Measurements from ENCODE around the gene NRP2.

Gene NRP2

DNA sequence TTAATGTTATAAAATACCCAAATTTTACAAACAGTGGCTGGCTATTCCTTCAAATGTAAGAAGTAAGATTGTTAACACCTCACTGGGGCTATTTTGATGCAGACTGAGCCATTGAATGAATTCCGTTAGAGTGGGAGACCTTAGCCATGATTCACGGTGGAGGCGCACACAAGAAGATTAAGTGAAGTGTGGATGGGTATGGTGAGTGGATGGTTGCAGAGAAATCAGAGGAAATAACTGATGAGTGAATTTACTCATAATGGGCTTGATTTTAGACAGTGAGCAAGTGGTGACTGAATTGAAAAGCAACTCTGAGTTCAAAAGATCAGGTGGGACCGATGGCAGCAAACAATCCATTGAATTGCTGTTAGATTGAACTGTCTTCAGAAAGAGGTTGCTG lies 75.0 kb downstream of the NRP2 start:
- no peak for DNase-seq (ENCODE audit: low read depth)

DNA sequence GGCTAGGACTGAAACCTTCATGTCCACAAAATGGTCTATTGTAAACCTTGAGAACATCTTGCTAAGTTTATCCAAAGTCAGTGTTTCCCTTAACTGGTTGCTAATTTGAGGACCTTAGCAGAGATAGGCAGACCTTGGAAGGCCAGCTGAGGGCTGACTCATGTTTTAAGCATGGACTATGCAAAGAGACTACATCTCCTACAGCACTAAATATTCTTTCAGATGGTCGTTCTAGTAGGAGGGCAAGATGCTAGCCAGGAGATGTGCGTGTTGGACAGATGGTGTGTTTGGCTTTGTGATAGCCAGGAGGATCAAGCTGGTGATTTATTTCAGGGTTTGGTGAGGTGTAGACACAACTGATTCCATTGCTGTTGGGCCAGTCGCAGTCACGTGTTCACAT lies 75.8 kb downstream of the NRP2 start:
- DNase-seq (ENCODE audit: low read depth): no peak

DNA sequence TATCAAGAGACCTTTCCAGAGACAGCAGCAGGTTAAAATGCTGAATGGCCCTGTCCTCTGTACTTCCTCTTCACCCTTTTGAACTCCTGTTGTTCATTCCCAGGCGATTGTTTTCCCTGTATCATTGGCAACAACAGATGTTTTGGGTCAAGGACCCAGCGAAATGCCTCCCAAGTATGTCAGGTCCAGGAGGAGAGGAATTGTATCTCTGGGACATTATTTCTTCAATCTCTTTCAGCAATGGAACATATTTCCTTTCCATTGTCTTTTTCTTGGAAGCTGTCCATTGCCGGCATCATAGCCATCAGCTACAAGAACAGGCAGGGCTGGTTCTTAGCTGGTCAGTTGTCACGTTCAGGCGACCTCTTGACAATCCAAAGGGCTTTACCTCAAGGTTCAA lies 76.2 kb downstream of the NRP2 start:
- DNase-seq (ENCODE audit: low read depth): no peak

DNA sequence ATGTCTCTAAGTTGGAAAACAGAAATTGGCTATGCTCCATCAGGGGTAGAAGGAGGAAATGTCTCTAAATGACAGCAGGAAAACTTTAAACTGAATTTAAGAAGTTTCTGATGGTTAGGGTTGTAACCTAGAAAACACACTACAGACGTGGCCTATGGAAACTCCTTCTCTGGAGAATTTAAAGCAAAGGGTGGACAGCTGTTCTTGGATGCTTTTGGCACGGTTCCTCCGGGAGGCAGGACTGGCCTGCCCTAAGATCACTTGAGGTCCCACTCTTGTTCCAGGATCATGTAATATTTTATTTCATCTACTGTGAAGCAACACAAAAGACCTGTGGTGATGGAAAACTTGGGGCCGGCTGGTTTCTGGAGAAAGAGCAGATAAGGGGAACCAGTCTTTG lies 77.0 kb downstream of the NRP2 start:
- no peak for DNase-seq (ENCODE audit: low read depth)

DNA sequence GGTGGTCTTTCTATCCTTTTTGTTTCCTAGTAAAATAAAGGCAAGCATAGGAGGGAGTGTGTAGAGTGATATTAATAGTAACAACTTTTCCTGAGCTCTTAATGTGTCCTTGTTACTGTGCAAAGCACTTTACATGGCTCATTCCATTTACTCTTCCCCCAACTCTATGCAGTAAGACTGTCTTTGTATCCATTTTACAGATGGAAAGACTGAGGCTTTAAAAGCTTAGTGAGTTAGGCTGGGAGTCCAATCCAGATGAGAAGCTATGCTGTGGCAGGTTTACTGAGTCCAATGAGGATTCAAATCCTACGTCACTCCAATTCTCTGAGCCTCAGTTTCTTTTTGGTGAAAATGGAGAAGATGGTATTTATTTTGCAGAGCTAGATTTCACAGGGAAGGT lies 77.4 kb downstream of the NRP2 start:
- DNase-seq (ENCODE audit: low read depth): no peak

DNA sequence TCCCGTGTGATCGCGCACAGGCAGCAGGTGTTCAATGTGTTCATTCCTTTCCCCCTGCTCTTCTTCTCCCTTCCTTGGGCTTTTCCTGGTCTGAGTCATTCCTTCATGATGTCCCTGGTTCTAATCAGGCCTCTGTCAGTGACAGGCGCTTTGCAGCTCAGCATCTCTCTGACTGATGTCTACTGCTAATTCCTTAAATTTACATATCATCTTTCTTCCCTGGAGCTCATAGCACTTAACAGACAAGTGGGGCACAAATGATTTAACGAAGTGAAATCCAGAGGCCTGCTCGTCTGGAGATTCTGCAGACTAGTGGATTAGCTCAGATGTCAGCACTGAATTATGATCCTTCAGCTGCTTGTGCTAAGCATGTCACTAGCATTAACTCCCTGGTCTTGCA lies 77.9 kb downstream of the NRP2 start:
- DNase-seq (ENCODE audit: low read depth): no peak

DNA sequence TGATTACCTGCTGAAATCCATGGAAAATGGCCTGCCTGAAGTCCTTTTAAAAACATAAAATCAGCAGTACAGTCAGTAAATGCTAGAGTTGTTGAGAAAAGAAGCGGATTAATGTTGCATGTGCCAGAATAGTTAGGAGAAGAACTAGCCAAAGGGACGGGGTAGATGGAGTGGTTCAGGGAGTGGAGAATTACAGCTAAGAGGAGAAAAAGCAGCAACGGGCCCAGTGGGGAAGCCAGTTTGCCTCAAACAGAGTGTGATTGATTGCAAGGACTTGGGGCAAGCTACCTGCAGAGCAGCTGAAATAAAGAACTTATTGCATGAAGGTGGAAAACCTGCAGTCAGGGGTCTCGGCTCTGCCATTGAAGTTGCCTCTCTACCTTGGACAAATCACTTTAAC lies 79.1 kb downstream of the NRP2 start:
- no peak for DNase-seq (ENCODE audit: low read depth)

DNA sequence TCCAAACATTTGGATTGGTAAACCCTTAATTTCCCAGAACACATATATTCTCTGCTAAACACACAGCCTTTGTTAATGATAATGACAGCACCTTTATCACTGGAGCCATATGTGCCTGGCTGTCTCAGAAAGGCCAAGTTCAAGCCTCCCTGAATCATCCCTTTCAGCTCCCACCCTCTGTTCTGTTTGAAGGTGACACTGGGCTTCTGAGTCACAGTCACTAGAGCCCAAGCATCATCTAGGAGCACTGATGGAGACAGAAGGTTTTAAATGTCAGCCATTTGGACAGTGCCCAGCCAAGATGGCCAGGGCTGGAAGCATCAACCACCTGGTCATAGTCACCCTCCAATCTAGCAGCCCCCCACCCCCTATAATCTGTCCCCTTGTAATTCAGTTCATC lies 80.6 kb downstream of the NRP2 start:
- DNase-seq (ENCODE audit: low read depth): no peak

DNA sequence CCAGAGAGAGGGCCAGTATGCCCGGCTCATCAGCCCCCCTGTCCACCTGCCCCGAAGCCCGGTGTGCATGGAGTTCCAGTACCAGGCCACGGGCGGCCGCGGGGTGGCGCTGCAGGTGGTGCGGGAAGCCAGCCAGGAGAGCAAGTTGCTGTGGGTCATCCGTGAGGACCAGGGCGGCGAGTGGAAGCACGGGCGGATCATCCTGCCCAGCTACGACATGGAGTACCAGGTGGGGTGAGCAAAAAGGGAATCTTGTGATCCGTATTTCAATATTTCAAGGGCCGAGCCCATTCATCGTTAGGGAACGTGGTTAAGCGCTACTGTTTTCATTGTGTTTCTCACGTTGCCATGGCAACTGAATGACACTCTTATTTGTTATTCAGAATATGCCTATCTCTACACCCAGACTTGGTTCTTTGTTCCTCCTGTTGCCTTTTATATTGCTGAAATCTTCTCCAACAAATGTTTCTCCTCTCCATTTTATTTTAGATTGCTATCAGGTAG lies 81.5 kb downstream of the NRP2 start:
- DNase-seq (ENCODE audit: low read depth): no peak

DNA sequence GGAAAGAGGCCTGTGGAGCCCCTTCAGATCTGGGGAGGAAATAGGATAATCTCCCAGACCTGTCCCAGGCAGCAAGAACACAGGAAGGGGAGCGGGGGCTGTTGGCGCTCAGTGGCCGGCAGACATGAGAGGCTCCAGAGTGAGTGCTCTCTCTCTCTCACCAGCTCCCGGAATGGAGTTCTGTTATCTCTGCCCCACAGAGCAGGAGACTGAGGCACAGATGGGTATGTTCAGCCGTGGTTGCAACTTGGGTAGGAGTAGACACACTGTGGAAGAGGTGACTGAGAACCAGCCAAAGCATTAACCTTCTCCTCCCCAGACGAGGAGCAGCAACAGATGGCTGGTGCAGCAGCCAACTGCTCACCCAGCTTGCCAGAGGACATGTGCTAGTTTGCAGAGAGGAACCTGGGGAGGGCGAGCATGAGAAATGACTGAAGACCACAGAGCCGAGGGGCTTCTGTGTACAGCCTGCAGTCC lies 82.0 kb downstream of the NRP2 start:
- no peak for DNase-seq (ENCODE audit: low read depth)

DNA sequence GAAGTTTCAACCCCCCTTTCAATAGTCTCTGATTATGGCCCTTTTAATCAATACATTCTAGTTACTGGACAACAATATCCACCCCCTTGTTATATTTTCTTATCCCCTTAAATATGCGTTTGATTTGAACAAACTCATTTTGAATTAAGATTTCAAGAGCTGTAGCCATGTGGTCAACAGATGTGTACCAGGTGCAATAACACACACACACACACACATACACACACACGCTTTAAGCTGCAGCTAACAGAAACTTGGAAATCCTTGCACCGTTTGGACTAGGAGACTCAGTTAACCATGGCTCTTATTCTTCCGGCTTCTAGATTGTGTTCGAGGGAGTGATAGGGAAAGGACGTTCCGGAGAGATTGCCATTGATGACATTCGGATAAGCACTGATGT lies 82.8 kb downstream of the NRP2 start:
- DNase-seq (ENCODE audit: low read depth): no peak

DNA sequence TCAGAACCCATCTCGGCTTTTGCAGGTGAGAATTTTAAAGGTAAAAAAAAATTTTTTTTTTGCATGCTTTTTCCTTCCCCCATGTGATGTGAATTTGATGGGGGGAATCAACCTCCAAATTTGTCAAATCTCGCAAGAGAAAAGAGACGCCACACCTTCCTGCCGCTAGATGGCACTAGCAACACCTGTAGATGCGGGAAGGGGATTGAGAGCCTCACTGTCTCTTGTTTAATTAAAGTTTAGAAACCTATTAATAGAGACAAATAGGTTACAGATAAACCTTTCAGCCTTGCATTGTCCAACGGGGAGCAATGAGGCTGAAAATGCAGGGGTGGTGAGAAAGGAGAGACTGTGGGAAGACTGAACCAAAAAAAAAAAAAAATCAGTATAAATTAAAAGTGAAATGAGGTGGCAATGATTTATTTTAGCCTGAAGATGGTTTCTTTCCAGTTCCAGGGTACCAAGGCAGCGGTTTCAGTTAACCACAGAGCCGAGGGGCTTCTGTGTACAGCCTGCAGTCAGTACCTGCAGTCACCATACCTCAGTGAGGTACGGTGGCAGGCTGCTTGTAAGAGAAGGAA lies 84.6 kb downstream of the NRP2 start:
- peak; percentile 35 for DNase-seq (ENCODE audit: low read depth)

DNA sequence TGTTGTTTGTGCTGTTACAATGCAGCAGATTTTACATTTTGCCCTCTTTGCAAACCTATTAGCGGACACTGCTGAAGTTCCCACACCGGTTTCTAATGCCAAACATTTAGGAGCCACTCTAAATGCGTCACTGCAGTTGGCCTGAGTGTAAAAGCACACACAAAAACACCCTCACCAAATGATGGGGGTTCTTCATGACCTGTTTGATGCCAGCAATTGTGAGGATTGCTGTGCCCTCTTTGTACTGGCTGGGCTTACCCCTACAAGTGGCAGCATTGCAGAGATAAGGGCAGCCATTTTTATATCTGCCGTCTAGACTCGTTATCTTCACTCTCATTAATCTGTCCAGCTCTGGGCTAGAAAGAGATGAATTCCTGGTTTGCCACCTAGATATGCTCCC lies 85.3 kb downstream of the NRP2 start:
- no peak for DNase-seq (ENCODE audit: low read depth)

DNA sequence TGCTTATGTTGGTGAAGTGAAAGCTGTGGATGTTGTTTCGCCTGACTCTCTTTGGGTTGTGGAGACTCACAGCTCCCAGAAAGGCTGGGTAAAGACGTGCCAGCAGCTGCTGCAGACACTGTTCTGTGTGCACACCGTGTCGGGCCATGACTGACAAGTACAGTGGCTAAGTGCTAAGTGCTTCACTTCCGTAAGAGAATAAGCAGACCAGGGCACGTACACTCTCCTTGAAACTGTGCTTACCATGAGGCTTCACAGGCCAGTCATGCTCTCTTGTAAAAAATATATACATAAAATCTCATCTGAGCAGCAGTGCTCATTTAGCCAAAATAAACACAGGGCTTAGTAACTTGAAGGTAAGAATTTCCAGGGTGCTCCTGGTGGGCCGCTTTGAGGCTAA lies 86.0 kb downstream of the NRP2 start:
- no peak for DNase-seq (ENCODE audit: low read depth)

DNA sequence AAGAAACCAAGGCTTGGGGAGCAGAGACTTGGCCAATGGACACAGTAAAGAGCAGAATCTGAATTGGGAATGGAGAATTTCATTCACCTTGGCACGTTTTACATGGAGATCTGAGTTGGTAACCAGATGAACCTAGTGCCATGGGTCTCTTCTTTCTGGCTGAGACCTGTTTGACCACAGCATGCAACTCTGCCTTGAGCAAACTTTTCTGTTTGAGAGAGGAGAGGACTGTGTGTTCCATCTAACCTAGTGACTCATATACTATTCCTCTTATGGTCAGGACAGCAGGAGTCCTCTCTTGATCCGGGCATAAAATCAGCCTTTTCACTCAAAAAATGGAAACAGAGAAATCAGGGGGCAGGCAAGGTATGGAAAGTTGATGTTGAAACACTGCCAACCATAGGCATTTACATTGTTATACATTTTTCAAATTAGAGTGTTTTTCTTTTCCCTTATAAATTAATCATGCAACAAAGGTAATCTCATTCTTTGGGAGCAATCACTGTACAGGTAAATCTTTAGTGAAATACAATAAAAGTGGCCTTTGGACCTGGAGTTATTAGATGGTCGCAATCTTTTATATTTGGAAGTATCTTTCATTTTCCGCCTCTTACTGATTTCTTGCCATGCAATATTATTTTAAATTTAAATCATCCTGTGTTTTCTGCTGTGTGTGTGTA lies 86.7 kb downstream of the NRP2 start:
- DNase-seq (ENCODE audit: low read depth): no peak

DNA sequence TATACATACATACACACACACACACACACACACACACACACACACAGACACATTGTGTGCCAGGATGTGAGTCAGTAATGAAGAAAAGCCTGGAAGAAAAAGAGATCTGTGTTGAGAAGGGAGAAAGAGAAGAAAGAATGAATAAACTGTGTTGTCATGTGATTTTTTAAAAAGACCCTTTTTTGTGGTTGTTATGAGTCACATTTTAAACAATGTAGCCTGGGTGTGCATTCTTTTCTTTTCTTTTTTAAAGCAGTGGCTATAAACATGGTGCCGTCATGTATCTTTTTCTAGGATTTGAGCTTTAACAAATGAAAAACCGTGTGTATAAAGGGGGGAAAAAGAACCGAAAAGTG lies 87.2 kb downstream of the NRP2 start:
- no peak for DNase-seq (ENCODE audit: low read depth)

DNA sequence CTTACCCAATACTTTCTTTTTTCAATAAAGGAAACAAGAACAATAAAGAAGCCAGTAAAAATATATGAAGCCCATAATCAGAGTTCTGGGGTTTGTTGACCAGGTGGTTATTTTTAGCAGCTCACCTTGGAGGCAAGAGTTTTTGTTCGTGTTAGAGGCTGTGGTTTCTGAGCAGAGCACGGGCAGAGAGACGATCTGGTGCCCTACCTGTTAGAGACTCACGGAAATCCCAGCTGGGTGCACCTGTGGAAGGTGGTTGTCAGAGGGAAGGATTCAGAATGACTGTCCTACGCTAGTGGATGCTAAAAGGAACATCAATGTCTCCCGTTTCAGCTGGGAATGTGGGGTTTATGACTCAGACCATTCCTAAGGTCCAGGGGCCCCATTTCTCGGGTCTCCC lies 87.6 kb downstream of the NRP2 start:
- DNase-seq (ENCODE audit: low read depth): no peak

DNA sequence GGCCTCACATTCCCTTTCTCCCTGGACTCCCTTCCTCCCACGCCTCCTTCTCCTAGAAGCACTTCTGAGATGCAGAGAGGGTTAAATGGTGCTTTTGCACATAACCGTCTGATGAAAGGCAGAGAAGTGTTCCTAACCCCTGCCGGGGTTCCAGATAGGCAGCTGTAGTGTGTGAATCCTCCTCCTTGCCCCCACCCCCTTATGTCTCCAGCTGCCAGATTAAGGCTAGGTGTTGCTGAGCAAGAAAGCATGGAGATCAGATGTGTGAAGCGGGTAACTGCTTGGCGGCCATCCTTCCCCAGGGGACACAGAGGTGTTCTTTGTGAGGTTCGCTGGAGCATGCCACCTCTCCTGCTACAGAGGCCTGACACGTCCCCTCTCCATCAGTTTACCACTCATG lies 88.3 kb downstream of the NRP2 start:
- no peak for DNase-seq (ENCODE audit: low read depth)

DNA sequence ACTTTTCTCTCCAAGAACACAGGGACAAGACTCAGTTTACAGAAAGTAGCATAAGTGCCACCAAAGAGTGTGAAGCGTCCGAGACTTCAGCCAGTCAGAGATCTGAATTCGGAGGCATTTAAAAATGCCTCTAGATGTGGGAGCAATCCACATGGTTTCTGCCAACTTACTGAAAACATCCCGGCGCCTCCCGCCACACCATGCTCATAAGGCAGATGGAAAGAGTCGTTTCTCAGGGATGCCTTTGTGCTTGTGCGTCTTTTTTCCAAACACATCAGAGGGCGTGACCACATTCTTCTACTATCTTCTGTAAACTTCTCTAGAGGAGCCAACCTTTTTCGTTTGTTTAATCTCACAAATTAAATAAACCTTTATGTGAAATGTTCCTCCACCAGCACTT lies 88.7 kb downstream of the NRP2 start:
- no peak for DNase-seq (ENCODE audit: low read depth)

DNA sequence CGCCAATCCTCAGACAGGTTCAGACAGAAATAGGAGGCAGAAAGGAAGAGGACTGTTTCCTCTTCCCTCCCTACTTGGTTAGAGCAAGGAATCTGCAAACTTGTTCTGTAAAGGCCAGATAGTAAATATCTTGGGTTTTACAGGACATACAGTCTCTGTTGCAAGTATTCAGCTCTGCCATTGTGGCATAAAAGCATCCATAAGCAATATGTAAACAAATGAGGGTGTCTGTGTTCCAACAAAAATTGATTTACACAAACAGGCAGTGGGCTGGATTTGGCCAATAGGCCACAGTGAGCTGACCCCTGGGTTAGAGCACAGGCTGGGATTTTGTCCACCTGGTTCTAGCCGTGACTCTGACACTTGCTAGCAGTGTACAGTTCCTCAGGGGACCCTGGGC lies 89.4 kb downstream of the NRP2 start:
- DNase-seq (ENCODE audit: low read depth): no peak

DNA sequence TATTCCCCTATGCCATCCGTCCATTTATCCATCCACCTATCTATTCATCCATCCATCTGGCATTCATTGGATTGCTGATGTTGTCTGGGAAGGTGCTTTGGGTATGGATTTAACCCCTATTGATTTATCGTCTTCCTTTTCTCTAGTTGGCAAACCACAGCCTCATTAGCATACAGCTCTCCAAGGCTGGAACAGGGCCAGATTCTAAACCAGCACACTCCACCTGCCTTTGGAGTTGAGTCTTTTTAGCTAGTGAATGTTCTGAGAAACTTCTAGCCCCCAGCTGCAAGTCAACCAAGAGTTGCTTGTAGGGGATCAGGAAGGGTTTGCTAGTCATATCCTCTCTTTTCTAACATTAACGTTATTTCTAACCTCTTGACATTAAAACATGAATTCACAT lies 90.7 kb downstream of the NRP2 start:
- DNase-seq (ENCODE audit: low read depth): no peak

DNA sequence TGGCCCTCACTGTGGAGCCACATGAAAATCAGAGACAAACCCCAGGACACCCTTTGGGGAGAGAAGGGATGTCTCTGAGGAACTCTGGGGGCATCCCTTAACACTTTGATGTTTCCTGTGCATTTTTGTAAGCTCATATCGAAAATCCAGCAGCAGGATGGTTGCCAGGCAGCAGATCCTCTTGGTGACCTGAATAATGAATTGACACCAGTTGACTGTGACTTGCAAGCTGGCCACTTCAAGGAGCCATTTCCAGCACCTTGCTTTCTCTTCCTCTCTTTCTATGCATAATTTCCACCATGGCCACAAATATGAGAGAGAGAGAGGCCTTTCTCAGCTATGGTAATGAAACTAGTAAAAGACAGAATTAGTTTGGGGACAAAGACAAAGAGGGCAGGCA lies 91.7 kb downstream of the NRP2 start:
- DNase-seq (ENCODE audit: low read depth): no peak

DNA sequence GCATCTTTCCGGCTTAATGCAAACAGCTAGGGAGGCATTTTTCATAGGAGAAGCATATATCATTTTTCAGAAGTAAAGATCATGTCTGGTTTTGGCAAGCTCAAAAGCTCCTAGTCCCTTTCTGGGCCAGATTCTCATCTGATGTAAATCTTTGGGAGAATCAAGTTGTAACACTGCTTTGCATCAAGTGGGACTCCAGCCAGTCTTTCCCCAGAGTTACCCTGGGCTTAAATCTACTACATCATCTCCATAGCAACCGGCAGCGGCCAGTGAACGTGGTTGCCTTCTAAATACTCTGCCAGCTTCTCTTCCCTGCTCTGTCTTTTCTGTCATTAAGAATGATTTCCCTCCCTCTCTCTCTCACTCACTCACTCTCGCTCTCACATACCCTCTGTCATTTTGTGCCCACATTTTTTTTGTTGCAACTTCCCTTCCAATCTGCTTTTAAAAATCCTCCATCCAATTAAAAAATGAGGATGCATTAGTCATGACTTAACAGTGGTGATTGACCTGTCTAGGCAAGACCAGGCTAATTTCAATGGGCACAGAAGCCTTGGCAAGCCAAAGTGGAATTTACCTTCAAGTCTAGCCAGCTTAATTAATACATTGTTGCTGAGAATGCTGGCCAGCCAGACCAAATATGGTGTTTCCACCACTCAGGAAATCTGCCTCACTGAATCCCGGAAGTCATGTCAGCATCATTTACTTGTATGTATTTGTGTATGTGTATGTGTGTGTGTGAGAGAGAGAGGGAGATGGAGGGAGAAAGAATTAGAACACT lies 93.0 kb downstream of the NRP2 start:
- DNase-seq (ENCODE audit: low read depth): no peak

Measured in stimulated activated CD8-positive, alpha-beta memory T cell treated with anti-CD3 and anti-CD28 coated beads, Interleukin-7, amount 100 ng/mL, for 24 hours (primary cell).